Amniotic stem cell (primary cell): ENCODE data around the gene CREB3L4.
A peak's percentile ranks its signal among the peaks of the same experiment; 100 is the strongest.
"Not testable (repeated sequence)": the region's sequence is repeated elsewhere in the genome, so short reads cannot be mapped to it uniquely, and the experiment has no call there.

ENCODE experiments used
- DNase-seq: peaks from one replicate; lab custom pipeline; 2025; lab: John Stamatoyannopoulos, UW

The CREB3L4 gene

DNA sequence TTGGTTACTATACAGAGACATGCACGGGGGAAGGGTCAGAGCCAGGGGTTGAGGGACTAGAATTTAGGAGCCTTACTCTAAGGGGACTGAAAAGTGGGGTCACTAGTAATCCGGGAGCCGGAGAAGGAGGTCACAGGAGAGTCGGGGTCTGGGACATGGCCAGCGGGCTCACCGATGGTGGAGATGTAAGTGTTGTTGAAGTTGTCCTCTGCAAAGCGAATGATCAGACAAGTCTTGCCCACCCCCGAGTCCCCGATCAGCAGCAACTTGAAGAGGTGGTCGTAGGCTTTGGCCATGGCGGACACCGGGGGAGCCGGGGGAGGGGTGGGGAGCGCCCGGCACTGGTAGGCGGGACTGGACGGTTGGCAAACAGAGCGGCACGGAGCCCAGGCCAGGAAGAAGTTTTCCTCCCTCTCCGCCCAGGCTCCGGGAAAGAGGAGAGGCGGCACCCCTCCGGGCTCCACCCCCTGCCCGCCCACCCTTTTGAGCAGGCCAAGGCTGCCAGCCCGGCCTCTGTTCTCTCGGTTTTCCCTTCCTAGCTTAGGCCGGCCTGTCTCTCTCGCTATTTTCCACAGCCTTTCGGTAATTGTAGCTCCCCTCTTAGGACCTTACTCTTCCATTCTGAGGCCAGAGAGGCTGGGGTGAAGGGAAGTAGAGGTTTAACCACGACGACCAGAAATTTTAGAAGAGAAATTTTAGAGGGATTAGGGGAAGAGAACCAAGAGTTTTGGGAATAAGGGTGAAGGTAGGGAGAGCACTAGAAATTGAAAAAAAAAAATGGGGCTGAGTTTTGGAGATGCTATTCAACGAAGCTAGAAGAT is 18.4 kb downstream of the CREB3L4 start, which contains the start of gene RAB13:
Gene RAB13, minus strand, starts transcription at position 399 of the 821 bp plus-strand sequence. Its CDS starts 103 bp downstream, at position 296.
- peak; percentile 83 for DNase-seq

- DNase-seq, result no peak
These were observed 19.9 kb downstream of the CREB3L4 start for GRCh38 chr1:153987621-153988020.

- DNase-seq, result peak; percentile 92
These were observed 22.9 kb downstream of the CREB3L4 start, which contains the start of gene RPS27 for GRCh38 chr1:153990468-153991150. Gene RPS27 (plus strand): TSS chr1:153990762. CDS start chr1:153990797, 35 bp downstream.

DNA sequence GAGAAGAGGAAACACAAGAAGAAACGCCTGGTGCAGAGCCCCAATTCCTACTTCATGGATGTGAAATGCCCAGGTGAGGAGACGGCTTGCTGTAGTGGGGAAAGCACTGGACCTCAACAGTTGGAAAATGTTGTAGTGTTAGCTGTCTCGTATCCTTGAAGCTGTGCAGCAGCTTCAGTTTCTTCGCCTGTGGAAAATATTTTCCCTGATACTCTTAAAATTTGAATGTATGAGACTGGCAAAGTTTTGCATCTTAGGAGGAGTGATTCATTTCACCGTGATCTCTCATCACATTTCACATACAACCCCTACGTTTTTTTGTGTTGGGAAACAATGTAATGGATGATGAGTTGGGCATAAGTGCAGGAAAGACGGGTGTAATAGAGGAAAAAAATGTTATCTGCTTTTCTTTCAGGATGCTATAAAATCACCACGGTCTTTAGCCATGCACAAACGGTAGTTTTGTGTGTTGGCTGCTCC is 23.5 kb downstream of the CREB3L4 start:
- no peak for DNase-seq

DNA sequence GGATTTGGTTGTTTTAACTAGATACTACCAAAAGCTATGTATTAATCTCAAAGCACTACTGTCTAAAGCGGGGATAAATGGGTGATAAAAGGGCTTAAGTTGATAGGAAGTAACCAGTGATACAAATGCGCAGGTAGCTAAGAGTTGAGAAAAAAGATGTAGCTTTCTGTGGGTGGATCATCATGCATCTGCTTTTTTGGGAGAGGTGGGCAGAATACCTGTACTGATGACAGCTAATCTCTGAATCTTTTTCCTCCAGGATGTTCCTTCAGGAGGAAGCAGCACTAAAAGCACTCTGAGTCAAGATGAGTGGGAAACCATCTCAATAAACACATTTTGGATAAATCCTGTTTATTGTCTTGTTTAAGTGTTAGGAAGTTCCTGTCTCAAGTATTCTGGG is 24.1 kb downstream of the CREB3L4 start:
- no peak for DNase-seq

DNA sequence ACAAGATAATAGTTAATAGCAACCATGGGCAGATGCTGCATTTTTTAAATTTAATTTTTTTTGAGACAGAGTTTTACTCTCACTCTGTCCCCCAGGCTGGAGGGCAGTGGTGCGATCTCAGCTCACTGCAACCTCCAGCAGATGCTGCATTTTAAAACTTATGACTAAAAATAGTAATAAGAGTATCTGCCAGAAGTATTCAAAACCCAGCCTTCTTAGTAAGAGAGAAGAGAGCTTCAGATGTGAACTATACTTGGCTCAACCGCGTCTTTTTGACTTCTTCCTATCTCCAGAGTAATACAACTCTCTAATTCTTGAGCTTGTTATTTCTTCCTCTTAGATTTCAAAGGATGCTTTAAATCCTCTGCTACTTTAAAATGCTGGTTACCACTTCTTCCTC is 27.5 kb downstream of the CREB3L4 start:
- DNase-seq, result no peak

DNA sequence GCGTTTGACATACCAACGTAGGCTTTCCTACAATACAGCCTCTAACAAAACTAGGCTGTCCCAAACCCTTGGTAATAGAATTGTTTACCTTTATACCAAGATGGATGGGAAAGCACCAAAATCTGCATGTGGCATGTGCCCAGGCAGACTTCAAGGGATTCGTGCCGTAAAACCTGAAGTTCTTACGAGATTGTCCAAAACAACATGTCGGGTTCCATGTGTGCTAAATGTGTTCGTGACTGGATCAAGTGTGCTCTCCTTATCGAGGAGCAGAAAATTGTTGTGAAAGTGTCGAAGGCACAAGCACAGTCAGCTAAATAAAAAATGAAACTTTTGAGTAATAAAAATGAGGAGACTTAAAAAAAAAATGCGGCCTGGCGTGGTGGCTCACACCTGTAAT is 27.9 kb downstream of the CREB3L4 start:
- DNase-seq, result no peak

DNA sequence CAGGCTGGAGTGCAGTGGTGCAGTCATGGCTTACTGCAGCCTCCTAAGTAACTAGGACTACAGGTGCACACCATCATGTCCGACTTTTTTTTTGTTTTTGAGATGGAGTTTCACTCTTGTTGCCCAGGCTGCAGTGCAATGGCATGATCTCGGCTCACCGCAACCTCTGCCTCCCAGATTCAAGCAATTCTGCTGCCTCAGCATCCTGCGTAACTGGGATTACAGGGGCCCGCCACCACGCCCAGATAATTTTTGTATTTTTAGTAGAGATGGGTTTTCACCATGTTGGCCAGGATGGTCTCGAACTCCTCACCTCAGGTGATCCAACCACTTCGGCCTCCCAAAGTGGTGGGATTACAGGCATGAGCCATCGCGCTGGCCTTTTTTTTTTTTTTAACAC is 29.2 kb downstream of the CREB3L4 start:
- not testable (repeated sequence) for DNase-seq

DNA sequence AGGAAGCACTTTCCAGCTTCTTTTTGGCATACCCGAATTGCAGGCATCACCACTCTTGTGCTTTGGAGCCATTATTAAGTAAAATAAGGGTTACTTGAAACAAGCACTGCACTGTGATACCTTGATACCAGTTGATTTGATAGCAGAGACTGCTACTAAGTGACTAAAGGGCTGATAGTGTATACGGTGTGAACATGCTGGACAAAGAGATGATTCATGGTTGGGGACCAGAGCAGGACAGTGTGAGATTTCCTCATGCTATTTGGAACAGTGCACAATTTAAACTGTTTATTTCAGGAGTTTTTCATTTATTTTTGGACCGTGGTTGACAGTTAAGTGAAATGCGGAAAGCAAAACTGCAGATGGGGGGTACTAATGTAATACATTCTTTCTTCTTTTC is 32.7 kb downstream of the CREB3L4 start:
- no peak for DNase-seq

- DNase-seq, result peak; percentile 42
These were observed 38.4 kb downstream of the CREB3L4 start for GRCh38 chr1:154006136-154006535.

DNA sequence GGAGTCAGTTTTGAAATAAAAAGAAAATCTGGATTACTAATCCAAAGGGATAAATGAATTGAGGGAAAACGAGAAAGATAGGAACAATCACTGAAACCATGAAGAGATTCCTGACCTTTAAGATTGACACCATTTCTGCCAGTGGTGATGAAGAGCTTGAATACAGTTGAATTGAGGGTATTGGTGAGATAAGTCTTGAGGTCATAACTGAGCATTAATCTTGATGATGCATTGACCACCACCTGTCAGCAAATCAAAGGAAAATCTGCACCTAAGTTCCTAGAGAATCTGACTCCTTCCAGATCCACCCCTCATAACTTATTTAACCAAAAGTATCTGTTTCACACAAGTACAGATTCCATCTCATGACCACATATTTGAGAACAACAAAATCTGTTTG is 44.4 kb downstream of the CREB3L4 start:
- no peak for DNase-seq

- not testable (repeated sequence) for DNase-seq
These were observed 44.8 kb downstream of the CREB3L4 start for GRCh38 chr1:154012543-154012942.

- DNase-seq, result peak; percentile 7
These were observed 46.6 kb downstream of the CREB3L4 start for GRCh38 chr1:154014154-154014907.

DNA sequence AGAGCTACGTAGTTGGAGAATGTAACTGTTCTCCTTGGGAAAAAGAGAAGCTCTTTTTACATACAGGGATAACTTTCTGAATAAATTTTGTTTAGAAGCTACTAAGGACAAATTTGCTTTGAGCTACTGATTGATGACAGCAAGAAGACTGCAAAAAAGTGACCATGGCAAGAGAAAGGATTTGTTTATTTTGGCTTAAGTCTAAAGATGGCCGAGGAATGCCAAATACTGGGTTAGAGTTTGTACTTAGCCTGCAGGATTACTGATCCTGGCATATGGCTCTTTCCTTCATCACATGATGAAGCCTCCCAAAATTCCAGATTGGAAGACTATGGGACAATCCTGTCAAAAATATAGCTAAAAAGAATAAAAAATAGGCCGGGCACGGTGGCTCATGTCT is 51.6 kb downstream of the CREB3L4 start:
- no peak for DNase-seq

DNA sequence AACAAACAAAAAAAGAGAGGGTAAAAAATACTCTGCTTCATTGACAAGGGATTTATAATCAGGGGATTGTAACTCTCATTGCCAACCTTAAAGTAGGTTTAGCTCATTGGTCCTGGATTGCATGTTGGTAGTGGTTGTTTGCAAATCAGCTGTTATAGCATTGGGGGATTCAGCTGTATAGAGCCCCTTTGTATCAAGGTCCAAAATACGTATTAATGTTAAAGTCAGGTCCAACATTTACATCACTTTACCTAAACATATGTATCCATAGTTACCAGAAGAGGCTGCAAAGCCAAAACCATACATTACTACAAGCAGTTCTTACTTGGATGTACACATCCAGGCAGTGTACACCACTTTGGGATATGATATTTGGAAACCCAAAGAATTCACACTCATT is 52.2 kb downstream of the CREB3L4 start:
- DNase-seq, result no peak
